GM12872 (cell line): ENCODE results near the gene ADARB2.

Experiments
- CTCF ChIP-seq: IDR thresholded peaks from 3 replicates; pipeline ENCODE4 v1.5.1; 2011; ENCODE audit warnings: low read depth, mild to moderate bottlenecking, low read length, moderate library complexity; ENCODE audit not compliant: insufficient read depth

ADARB2 gene

GRCh38 chr10:1419796-1420610 lies 317.3 kb downstream of the ADARB2 start:
- no peak for TF ChIP-seq CTCF

- TF ChIP-seq CTCF: no peak
Measured at GRCh38 chr10:1418031-1418550, 319.2 kb downstream of the ADARB2 start.

- no peak for TF ChIP-seq CTCF
Measured at GRCh38 chr10:1417574-1417973, 319.8 kb downstream of the ADARB2 start.

GRCh38 chr10:1416456-1417037 lies 320.8 kb downstream of the ADARB2 start:
- no peak for TF ChIP-seq CTCF

GRCh38 chr10:1414893-1415292 lies 322.4 kb downstream of the ADARB2 start:
- no peak for TF ChIP-seq CTCF

- TF ChIP-seq CTCF: no peak
Measured at GRCh38 chr10:1413823-1414222, 323.5 kb downstream of the ADARB2 start.

GRCh38 chr10:1413256-1413655 lies 324.1 kb downstream of the ADARB2 start:
- no peak for TF ChIP-seq CTCF
